ENCODE measurements around the gene RGS9.

Gene RGS9

GRCh38 chr17:65265276-65265675 is 128.1 kb downstream of the RGS9 start:
- DNase-seq = no peak

DNA sequence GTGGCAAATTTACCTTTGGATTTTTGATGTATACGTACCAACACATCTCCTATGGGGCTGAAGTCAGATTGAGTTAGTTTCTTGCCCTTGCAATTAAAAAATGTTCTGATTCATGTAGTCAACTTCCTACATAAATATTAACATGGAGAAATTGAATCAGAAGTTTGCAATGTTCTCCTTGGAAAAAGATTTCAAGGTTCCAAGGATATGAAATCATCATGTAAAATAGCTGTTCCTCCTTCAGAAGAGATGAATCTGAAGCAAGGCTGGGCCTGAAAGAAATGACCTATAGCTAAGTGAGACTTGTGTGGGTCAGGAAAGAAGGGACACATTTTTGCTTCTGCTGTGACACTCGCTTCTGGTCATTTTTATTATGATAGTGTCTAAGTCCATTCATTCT is 131.7 kb downstream of the RGS9 start:
- no peak for DNase-seq

- no peak for DNase-seq
Measured at GRCh38 chr17:65270499-65271253, 133.5 kb downstream of the RGS9 start.

DNA sequence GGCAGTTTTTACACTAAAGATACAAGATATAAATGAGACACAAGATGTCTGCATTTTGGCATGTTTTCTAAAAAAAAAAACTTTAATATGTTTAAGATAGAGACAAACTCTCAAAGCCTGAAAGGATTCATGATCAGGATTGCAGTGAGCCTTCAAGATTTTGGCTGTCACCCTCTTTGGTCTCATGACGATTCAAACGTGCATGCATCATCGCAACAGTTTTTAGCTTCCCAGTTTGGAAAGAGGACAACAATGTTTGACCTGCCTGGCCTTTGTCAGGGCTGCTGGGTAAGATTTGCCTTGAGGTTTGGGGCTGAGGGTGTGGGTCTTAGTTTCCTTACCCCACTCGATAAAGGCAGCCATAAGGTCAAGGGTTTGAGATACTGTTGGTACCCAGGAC is 134.1 kb downstream of the RGS9 start:
- DNase-seq = no peak
